Measurements from ENCODE around the gene CHI3L1.

The CHI3L1 gene

GRCh38 chr1:203180611-203181330 lies 5.7 kb downstream of the CHI3L1 start:
- no peak for DNase-seq

DNA sequence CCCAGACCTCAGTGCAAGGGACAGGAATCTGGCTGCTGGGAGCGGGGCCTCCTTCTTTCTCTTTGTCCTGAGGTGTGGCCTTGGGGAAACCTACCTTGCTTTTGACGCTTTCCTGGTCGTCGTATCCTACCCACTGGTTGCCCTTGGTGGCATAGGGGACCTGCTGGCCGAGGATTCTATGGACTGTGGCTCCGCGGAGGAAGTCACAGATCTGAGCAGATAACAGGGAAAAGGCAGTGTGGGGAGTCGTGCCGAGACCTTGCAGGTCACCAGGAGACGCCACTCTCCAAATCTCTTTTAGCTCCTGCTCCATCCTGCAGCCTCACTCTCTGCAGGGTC lies 6.9 kb downstream of the CHI3L1 start:
- no peak for DNase-seq

- DNase-seq: peak in 2 of 3 donors; percentile 18 to 32
These were observed 7.5 kb downstream of the CHI3L1 start for GRCh38 chr1:203178821-203179666.

DNA sequence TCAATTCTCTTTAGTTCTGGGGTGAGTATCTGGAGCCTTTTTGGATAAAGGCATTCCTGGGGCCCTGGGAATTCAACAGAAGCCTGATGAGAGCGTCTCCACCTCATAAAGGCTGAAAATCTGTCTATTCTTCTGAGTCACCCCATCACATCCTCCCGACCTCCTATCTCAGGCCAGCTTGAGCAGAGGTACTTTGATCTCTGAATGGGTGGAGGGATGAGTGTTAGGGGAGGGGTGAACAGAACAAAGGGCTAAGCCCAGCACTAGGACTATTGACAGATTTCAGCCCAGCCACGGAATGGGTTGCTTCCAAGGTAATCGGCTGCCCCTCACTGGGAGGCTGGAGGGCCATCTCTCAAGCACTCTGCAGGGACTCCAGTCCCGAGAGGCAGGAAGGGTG lies 8.4 kb downstream of the CHI3L1 start:
- DNase-seq: peak in 1 of 3 donors; percentile 21

DNA sequence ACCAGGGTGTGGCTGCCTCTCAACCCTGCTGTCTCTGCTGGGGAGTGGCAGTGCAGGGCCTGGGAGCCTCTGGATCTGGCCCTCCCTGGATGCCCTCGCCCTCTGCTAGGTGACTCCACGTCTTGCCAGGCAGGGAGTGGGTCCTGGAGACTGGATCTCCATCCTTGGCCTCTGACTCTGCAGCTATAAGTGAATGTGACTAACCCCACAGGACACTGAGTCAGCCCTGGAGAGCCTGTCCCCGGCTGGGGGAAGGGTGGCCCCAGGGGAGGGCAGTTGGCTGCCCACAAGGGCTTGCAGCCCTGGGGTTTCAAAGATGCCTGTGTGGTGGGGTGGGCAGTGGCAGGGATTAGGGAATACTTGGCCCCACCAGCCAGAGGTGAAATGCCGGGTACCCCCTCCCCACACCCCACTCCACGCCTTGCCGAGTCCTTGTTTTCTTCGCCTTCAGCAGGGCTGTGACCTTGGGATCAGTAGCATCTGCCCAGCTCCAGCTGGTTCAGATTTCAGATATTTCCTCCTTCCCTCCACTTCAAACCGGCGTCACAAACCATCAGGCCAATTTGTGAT lies 8.9 kb downstream of the CHI3L1 start:
- DNase-seq: peak; percentile 81 to 85 (median 83)

GRCh38 chr1:203177036-203177405 lies 9.5 kb downstream of the CHI3L1 start:
- peak in 1 of 3 donors; percentile 32 for DNase-seq

DNA sequence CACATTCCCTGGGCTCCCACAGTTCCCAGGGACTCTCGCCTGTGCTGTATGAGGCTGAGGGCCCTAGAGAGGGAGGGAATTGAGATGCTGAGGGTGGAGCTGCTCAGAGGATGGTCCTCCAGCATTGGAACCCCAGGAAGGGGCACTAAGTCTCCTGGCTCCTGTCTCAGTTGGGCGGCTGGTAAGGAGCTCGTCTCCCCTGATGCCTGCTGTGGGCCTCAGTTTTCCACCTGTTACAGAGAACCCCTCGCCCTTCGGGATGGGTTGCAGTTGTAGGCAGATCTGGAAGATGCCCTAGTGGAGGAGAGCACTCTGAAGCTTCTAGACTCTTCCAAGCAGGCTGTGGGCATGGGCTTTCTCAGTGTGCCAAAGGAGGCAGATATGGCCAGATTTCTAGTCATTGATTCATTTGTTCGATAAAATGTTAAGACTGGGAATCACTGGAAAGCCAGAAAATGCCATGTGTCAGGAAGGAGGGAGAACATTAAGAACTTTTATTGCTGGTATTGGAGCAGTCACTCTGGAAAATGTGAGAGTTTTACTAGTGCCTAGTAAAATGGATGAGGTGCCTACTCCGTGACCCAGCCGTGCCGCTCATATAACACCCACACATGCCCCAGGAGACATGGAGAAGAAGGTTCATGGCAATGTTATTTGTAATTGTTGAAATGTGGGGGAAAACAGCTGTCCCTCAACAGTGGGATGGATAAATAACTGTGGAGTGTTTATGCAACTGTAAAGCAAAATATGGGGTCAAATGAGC lies 10.1 kb downstream of the CHI3L1 start:
- DNase-seq: peak in 1 of 3 donors; percentile 57

DNA sequence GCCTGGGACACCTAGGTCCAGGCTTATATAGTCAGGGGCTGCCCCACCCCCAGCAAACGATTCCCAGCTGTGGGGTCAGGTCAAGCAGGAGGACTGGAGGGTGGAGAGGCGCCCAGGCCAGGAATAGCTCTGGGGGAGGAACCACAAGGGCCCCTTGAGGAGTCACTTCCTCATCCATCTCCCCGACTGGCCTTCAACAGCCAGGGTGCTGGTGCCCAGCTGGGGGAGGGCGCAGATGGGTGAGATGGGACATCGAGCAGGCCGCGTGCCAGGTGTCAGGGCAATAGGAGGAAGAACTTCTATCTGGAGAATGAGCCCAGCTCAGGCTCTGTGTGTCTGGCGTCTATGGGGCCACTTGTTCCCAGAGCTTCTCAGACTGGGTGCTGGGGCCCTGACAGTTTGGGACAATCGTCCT lies 10.7 kb downstream of the CHI3L1 start:
- DNase-seq: peak; percentile 65 to 84 (median 66)

DNA sequence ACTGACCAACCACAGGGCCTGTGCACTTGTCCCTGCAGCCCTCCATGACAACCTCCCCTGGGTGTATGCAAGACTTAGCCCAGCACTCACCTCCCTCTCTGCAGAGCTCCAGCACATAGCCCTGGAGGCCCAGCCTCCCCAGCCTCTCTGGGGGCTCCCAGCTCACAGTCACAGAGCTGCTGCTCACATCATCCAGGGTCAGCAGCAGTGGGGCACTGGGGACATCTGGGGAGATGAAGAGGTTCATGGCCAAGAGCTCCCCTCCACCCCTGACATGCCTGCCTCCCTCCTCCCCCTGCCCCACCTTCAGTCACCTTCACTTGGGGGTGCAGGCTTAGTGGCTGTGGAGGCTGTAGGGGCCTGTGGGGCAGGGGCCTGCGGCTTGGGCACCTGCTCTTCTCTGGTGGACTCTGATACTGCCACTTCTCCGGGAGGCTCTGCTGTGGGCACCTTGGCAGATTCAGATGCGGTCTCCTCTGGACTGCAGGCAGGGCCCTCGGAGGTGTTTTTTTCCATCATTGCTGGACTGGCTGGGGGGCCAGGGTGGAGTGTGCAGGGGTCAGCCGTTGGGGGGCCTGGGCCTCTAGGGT lies 11.2 kb downstream of the CHI3L1 start, which contains the start of gene MYBPH:
Gene MYBPH (minus strand): TSS at position 590 of the 590 bp plus-strand sequence. CDS start 71 bp downstream, at position 519.
- DNase-seq: peak in 1 of 3 donors; percentile 33

DNA sequence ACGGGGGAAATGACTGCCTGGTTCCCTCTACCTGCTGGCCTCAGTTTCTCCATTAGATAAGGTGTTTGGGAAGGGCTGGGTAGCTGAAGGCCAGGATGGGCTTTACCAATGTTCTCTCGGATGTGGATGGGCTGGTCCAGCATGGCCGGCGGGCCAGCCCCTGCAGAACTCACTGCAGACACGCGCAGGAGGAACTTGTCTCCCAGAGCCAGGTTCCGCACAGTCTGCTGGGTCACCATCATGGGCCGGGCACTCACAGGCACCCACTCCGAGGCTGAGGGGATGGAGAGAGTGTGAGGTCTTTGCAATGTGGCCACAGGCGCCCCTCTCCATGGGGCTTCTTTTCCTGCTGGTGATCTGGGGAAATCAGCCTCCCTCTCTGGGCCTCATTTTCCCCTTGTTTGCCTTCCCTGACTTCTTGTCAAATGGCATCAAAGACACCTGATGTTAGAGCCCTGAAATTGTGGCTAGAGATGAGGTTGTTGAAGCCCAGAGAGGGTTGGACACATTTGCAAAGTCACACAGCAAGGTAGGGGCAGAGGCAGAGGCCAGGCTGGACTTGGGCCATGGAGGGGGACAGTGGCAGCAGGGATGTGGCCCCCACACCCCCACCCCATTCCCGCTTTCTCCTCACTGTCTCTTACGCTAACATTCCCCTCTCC lies 12.0 kb downstream of the CHI3L1 start:
- no peak for DNase-seq

- no peak for DNase-seq
These were observed 12.9 kb downstream of the CHI3L1 start for GRCh38 chr1:203173566-203173965.

DNA sequence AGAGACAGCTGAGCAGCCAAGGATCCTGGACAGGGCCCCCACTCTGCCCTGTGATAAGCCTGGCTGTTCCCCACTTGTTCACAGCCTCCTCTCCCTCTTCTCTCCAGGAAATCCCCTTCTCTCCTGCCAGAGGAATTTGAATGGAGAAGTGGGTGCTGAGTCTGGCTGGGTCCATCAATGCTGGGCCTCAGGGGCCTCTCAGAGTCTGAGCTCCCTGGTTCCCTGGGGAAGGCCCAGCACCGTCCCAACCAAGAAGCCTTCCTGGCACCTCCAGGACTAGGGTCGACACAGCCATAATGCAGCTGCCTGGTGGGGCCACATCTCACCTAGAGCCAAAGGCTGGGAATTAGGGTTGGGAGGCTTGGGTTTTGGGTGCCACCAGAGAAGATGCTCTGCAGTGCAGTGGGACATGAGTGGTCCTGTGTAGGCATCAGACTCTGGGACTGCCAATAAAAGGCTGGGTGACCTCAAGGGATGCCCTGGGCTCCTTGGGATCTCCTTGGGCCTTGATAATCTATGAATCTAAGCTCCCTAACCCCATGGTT lies 13.4 kb downstream of the CHI3L1 start:
- peak; percentile 49 to 55 (median 53) for DNase-seq

- peak; percentile 62 to 86 (median 79) for DNase-seq
These were observed 14.1 kb downstream of the CHI3L1 start for GRCh38 chr1:203172184-203173010.

DNA sequence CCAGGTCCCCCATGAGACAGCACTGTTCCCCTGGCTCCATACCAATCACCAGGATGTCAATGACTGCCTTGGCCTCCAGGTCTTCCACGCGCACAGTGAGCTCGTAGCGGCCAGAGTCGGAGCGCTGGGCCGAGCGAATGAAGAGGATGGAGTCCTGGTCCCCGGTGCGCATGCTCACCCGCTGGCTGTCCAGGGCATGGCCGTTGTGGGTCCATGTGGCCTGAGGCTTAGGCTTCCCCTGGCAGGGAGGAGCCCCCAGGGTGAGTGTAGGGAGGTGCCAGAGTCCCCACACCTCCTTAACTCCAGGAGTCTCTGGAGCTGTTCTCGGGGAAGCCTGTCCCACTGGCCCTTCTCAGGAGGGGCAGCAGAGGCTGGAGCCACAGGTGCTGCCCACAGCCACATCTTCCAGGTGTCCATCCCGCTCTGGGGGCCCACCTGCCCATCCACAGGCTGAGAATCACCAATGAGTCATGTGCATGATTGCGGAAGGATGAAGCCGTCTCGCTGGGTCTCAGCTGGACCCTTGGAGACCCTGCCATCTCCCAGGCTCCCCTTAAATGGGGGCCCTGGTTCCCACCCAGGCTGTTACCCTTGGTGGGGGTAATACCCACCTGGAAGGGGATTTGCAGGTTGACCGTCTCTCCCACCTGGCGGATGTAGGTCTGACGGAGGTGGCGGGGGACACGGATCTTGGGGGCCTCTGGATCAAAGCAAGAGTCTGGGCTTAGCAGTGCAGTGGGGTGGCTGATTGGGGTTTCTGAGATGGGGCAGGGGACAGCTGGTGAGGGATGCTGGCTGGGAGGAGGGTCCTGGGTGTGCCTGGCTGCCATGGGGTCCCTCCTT lies 14.9 kb downstream of the CHI3L1 start:
- no peak for DNase-seq

DNA sequence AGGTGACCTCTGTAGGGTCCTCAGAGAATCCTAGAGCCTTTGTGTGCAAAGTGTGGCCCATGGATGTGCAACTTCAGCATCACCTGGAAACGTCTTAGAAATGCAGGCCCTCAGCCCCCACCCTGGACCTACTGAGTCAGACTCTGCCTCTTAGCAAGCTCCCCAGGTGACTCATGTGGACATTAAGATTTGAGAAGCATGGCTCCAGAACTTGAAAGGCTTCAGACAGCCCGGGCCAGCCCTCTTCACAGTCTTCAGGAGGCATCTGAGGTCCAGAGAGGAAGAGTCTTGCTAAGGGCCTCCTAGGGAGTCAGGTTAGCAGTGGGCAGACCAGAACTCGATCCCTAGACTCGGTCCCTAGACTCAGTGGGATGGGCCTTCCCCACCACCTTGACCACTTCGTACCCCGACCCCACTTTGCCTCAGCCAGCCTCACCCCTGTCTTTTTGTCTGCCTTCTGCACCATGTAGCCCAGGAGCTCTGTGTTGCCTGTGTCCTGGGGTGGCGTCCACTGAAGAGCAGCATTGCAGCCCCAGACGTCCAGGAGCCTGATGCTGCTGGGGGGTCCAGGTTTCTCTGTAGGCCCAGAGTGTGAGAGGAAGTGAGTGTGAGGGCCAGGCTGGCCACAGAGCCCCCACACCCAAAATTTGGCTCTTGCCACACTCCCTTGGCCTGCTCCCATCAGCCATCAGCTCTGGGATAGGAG lies 15.7 kb downstream of the CHI3L1 start:
- DNase-seq: no peak

GRCh38 chr1:203169770-203170520 lies 16.6 kb downstream of the CHI3L1 start:
- no peak for DNase-seq

DNA sequence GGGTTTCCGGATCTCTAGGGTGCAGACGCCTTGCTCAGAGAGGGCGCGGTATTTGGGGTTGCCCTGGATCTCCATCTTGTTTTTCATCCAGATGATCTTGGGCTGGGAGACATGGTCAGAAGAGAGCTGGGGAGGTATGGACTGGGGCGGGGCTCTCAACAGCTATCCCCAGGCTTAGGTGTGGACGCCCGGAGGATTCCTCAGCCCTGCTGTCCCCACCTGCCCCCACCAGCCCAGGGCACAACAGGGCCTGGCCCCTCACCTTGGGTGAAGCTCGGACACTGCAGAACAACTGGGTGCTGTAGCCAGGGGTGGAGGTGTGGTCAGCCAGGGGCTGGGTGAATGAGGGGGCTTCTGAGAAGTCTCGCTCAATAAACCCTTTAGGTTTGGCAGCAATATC lies 17.5 kb downstream of the CHI3L1 start:
- no peak for DNase-seq

DNA sequence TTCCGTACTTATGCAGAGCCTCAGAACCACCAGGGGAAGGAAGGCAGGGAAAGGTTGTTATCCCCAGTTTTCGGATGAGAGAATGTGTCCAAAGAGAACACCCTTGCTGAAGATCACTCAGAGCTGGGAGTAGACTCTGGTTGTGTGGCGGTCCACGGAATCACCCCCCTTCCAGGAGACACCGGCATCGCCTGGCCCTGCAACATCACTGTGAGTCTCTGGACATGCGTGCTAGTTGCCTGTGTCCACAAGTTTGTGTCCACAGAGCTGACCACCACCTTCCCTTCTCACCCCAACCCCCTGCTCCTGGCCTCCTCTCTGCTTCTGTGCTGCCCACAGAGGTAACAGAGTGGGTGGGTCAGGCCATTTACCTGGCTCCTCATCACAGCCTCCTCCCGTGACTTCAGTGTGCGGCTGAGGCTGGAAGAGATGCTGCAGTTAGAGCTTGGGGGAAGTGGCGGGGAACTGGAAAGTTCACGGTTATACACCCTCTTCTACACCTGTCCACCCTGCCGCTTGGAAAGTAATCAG lies 18.2 kb downstream of the CHI3L1 start:
- DNase-seq: no peak

Measured in suppressor macrophage treated with lipopolysaccharide for 1 hour (primary cell).